BLaER1 (cell line): ENCODE data around the gene RBM34.
A peak's percentile ranks its signal among the peaks of the same experiment; 100 is the strongest.

ENCODE experiments used
- H3K27ac ChIP-seq: shearing (Covaris generic); formaldehyde crosslinking; 2 replicates; pipeline ENCODE4 v1.8.1; 2022
- H3K27me3 ChIP-seq: shearing (Covaris generic); formaldehyde crosslinking; 2 replicates; pipeline ENCODE4 v1.8.1; 2022
- H3K36me3 ChIP-seq: shearing (Covaris generic); formaldehyde crosslinking; 2 replicates; pipeline ENCODE4 v1.8.1; 2022
- H3K4me1 ChIP-seq: shearing (Covaris generic); formaldehyde crosslinking; 2 replicates; pipeline ENCODE4 v1.8.1; 2022
- H3K4me2 ChIP-seq: shearing (Covaris generic); formaldehyde crosslinking; 2 replicates; pipeline ENCODE4 v1.8.1; 2022
- H3K4me3 ChIP-seq: shearing (Covaris generic); formaldehyde crosslinking; 2 replicates; pipeline ENCODE4 v1.8.1; 2022
- H3K9ac ChIP-seq: shearing (Covaris generic); formaldehyde crosslinking; 2 replicates; pipeline ENCODE4 v1.8.1; 2022
- H3K9me3 ChIP-seq: shearing (Covaris generic); formaldehyde crosslinking; 2 replicates; pipeline ENCODE4 v1.8.1; 2022
- H4K20me1 ChIP-seq: shearing (Covaris generic); formaldehyde crosslinking; 2 replicates; pipeline ENCODE4 v1.8.1; 2022
- Cebpa-rat ChIP-seq: shearing (Covaris generic); IDR thresholded peaks from 2 replicates; pipeline ENCODE4 v1.8.1; 2022

Gene RBM34

DNA sequence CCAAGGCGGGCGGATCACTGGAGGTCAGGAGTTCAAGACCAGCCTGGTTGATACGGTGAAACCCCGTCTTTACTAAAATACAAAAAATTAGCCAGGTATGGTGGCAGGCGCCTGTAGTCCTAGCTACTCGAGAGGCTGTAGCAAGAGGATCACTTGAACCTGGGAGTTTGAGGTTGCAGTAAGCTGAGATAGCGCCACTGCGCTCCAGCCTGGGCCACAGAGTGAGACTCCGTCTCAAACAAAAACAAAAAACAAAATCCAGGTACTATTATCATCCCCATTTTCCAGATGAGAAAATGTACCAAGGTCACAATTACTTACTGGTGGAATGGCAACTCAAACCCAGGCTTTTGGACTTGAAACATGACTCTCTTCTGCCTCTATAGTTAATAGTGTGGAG, 36.9 kb downstream of the RBM34 start:
- H3K4me2 ChIP-seq: peak overlapping the region; percentile 8; the same call in 1 of the 2 replicates
- peaks cover 77% of the 10 kb centered on the region for H3K36me3 ChIP-seq
- peaks cover 91% of the 10 kb centered on the region for H4K20me1 ChIP-seq

DNA sequence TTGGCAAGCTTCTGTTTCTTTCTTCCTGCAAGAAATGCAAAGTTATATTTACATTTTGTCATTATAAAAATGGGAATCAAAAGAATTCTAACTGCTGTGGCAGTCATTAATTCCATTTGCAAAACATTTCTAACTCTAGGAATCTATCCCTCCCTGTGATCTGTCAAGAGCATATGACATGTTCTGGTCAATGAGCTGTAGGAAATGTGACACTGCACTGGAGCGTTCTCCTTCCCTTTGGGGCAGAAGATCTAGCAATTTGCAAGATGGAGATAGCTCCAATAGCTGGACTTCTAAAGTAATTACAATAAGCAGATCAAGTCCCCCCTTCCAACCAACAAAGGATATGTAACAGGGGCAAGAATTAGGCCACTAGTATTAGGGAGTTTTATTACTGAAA, 38.7 kb downstream of the RBM34 start:
- no peak for TF ChIP-seq Cebpa-rat
- peaks cover 46% of the 10 kb centered on the region for H3K4me1 ChIP-seq
- no peak overlapping the region for H3K9ac ChIP-seq
- no peak overlapping the region for H3K27ac ChIP-seq
- H3K27me3 ChIP-seq: no peaks in the 10 kb centered on the region
- 0 out of 2 replicates have a peak overlapping the region, but pooled peaks have one; percentile 9 for H3K4me2 ChIP-seq
- peaks cover 95% of the 10 kb centered on the region for H3K36me3 ChIP-seq
- H3K4me3 ChIP-seq: no peak overlapping the region
- H3K9me3 ChIP-seq: no peaks in the 10 kb centered on the region
- peaks cover 100% of the 10 kb centered on the region for H4K20me1 ChIP-seq

More for the DNA sequence above, 36.9 kb downstream of the RBM34 start:
- Histone ChIP-seq H3K27ac (no peak overlapping the region), H3K27me3 (no peaks in the 10 kb centered on the region), H3K9me3 (no peaks in the 10 kb centered on the region), H3K9ac (no peak overlapping the region), H3K4me1 (peaks cover 48% of the 10 kb centered on the region), H3K4me3 (no peak overlapping the region)
- TF ChIP-seq Cebpa-rat: no peak

DNA sequence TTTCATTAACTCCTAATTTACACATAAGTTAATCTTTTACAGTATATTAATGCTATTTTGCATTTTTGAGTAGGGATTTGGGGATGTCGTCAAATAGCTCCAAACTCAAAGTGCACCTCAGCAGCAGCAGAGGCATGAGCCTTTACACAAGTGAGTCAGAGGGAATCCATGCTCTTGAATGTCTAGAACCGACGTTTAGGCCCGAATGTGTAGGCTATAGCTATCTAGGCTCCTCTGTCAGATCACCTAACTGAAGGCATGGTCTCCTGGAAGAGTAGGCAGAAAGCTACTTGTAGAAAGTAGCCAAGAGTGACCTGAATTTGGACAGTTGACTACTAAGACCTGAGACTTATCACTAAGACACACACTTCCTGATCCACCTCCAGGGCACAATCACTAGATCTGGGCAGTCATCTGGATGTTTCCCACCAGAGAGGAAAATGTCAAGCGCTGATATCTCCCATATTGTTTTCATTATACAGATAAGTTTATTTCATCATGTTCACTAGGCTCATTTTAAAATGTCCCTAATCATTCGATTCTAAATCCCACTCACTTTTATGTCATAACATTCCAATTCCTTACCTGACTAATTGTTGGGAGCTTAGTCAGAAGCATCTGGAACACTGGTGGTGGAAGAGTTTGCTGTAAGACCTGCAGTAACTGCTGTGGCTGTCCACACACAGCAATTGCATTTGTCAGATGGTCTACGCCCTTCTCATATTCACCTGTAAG, 47.7 kb downstream of the RBM34 start:
- no peaks in the 10 kb centered on the region for H3K4me1 ChIP-seq
- H3K27me3 ChIP-seq: no peaks in the 10 kb centered on the region
- H4K20me1 ChIP-seq: peaks cover 98% of the 10 kb centered on the region
- no peak overlapping the region for H3K4me2 ChIP-seq
- no peak overlapping the region for H3K9ac ChIP-seq
- H3K36me3 ChIP-seq: peaks cover 97% of the 10 kb centered on the region
- no peak for TF ChIP-seq Cebpa-rat
- H3K4me3 ChIP-seq: no peak overlapping the region
- no peak overlapping the region for H3K27ac ChIP-seq
- H3K9me3 ChIP-seq: no peaks in the 10 kb centered on the region

DNA sequence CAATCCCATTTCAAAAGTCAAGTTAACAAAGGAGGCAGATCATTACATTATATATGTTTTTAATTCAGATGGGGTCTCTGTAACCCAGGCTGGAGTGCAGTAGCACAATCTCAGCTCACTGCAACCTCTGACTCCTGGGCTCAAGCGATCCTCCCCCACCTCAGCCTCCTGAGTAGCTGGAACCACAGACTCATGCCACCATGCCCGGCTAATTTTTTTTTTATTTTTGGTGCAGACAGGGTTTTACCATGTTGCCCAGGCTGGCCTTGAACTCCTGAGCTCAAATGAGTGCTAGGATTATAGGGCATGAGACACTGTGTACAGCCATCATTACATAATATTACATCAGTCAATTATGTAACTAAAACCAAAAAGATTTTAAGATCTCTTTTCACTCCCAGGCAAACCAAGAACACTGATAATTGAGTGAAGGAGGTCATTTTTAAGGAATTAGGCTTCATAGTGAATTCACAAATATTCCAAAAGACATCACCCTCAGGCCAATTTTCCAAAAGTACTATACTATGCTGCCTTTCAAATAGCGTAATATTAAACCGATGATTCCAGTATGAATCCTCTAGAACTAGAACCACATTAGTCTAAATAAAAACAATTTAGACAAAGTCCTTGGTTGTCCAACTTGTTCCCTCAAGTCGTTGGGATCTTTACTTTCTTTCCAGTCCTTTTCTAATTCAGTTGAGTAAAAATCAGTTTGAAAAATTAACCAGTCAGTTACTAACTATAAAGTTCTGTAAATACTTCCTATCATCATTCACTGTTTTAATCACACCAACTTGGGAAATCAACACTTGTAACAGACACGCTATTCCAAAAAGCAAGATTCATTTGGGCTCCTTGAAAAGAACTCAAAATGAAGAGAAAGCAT, 48.5 kb downstream of the RBM34 start:
- no peak overlapping the region for H3K27ac ChIP-seq
- peaks cover 97% of the 10 kb centered on the region for H3K36me3 ChIP-seq
- H3K9me3 ChIP-seq: no peaks in the 10 kb centered on the region
- H3K4me2 ChIP-seq: no peak overlapping the region
- no peak for TF ChIP-seq Cebpa-rat
- no peaks in the 10 kb centered on the region for H3K27me3 ChIP-seq
- H3K4me1 ChIP-seq: no peaks in the 10 kb centered on the region
- peaks cover 98% of the 10 kb centered on the region for H4K20me1 ChIP-seq
- H3K9ac ChIP-seq: no peak overlapping the region
- no peak overlapping the region for H3K4me3 ChIP-seq

DNA sequence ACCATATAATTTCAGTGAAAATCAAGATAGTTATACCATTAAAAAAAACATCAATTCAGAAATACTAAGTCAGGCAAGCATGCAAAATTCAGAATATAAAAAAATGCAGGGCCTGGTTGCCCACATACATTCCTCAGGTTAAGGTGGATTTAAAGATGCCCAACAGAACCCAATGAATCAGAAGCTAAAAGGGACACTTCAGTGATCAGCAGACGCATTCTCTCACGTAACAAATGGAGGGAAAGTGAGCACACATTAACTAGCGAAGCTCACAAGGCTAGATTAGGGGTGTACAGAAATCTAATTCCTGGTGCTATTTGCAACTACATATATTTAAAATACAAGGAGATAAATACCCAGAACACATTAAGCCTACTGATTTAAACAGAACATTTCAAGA, 49.9 kb downstream of the RBM34 start:
- Histone ChIP-seq H3K36me3 (peaks cover 91% of the 10 kb centered on the region), H3K9ac (no peak overlapping the region), H3K4me2 (no peak overlapping the region), H3K9me3 (no peaks in the 10 kb centered on the region), H3K27ac (no peak overlapping the region), H4K20me1 (peaks cover 95% of the 10 kb centered on the region), H3K27me3 (no peaks in the 10 kb centered on the region), H3K4me1 (no peaks in the 10 kb centered on the region), H3K4me3 (no peak overlapping the region)
- no peak for TF ChIP-seq Cebpa-rat

DNA sequence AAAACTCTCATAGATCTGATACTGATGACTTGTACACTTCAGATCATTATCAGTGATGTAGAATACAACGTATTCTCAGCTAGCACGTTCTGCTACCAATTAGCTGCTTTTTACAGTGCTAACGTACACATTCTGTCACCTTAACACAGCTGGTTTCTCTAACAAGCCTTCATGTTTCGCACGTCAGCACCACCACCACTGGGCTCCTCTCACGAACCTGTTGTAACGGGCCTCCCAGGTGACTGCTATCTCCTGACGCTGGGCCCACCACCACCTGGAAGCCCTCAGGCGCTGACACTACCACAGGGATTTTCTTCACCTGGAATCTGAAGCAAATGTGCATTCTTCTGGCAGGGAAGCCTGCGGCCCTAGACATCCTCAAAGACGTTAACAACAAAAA, 52.2 kb downstream of the RBM34 start:
- TF ChIP-seq Cebpa-rat: no peak
- no peak overlapping the region for H3K27ac ChIP-seq
- peaks cover 73% of the 10 kb centered on the region for H4K20me1 ChIP-seq
- H3K27me3 ChIP-seq: no peaks in the 10 kb centered on the region
- H3K4me2 ChIP-seq: no peak overlapping the region
- H3K4me3 ChIP-seq: no peak overlapping the region
- H3K36me3 ChIP-seq: peaks cover 71% of the 10 kb centered on the region
- H3K9me3 ChIP-seq: no peaks in the 10 kb centered on the region
- H3K4me1 ChIP-seq: peaks cover 15% of the 10 kb centered on the region
- H3K9ac ChIP-seq: no peak overlapping the region

DNA sequence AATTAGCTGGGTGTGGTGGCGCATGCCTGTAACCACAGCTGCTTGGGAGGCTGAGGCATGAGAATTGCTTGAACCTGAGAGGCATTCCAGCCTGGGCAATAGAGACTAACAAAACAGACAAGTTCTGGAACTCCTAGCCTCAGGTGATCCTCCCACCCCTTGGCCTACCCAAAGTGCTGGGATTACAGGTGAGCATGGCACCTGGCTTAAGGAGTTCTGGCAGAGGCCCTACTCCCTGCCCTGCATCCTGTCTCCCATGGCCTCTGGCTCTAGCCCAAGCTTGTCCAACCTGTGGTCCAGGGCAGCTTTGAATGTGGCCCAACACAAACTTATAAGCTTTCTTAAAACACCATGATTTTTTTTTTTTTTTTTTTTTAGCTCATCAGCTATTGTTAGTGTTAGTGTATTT, 52.9 kb downstream of the RBM34 start:
- Histone ChIP-seq H3K27me3 (no peaks in the 10 kb centered on the region), H3K4me1 (peaks cover 21% of the 10 kb centered on the region), H3K9ac (no peak overlapping the region), H3K27ac (no peak overlapping the region), H3K4me2 (no peak overlapping the region), H4K20me1 (peaks cover 66% of the 10 kb centered on the region), H3K9me3 (no peaks in the 10 kb centered on the region), H3K4me3 (no peak overlapping the region), H3K36me3 (peaks cover 64% of the 10 kb centered on the region)
- TF ChIP-seq Cebpa-rat: no peak

DNA sequence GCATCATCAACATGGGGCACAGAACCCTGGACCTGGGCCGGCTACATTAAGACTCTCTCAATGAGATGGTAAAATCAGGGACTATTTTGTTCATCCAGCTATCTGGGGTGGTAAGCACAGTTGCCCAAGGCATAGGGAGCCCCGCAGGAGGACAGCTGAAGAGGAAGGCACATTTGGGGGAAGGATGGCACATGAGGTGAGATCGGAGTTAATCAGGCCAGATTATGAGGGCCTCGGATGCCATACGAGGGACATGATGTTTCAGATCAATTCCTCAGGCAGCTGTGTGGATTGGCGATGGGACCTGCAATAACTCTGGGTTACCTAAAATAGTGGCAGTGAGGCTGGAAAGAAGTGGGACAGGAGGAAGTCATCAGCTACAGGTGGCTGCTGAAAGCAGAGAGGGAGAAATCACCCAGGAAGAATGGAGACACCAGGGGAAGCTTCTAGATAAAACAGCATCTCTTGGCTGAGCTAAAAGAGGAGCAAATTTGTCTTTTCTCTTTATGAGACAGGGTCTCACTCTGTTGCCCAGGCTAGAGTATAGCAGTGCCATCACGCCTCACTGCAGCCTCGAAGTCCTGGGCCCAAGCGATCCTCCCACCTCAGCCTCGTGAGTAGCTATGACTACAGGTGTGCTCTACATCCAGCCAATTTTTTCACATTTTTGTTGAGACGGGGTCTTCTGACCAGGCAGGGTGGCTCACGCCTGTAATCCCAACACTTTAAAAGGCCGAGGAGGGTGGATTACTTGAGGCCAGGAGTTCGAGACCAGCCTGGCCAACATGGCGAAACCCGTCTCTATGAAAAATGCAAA, 53.5 kb downstream of the RBM34 start:
- no peak for TF ChIP-seq Cebpa-rat
- H3K9ac ChIP-seq: no peak overlapping the region
- no peak overlapping the region for H3K27ac ChIP-seq
- H3K4me2 ChIP-seq: no peak overlapping the region
- H3K4me3 ChIP-seq: no peak overlapping the region
- peaks cover 58% of the 10 kb centered on the region for H3K36me3 ChIP-seq
- H3K4me1 ChIP-seq: peaks cover 28% of the 10 kb centered on the region
- no peaks in the 10 kb centered on the region for H3K9me3 ChIP-seq
- H4K20me1 ChIP-seq: peaks cover 60% of the 10 kb centered on the region
- H3K27me3 ChIP-seq: no peaks in the 10 kb centered on the region

DNA sequence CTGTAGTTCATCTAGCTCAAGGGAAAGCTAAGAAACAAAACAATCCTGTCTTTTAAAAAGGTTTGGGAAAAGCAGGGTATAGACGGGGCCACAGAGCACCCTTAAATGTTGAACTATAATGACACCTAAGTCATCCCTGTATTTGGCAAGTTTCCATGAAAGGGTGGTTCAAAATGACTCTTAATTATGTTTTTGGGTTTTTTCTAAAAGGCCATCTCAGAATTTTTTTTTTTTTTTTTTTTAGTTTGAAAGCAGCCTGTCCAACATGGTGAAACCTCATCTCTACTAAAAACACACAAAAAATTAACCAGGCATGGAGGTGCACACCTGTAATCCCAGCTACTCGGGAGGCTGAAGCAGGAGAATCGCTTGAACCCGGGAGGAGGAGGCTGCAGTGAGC, 54.6 kb downstream of the RBM34 start:
- Histone ChIP-seq H3K4me2 (no peak overlapping the region), H4K20me1 (peaks cover 51% of the 10 kb centered on the region), H3K4me1 (peaks cover 34% of the 10 kb centered on the region), H3K4me3 (no peak overlapping the region), H3K27ac (no peak overlapping the region), H3K36me3 (peaks cover 50% of the 10 kb centered on the region), H3K9ac (no peak overlapping the region), H3K27me3 (no peaks in the 10 kb centered on the region), H3K9me3 (no peaks in the 10 kb centered on the region)
- no peak for TF ChIP-seq Cebpa-rat
